ENCODE measurements around the gene PXT1. TPM values are rescaled to one million over a fixed set of nuclear protein-coding genes. Genes with fewer than 3 reads are reported as not detected.

The PXT1 gene
- polyA plus RNA-seq, 1 donor (not counting 4 experiments of a cell fraction or from before 2014, with no cell fraction given) = 0.08 TPM

DNA sequence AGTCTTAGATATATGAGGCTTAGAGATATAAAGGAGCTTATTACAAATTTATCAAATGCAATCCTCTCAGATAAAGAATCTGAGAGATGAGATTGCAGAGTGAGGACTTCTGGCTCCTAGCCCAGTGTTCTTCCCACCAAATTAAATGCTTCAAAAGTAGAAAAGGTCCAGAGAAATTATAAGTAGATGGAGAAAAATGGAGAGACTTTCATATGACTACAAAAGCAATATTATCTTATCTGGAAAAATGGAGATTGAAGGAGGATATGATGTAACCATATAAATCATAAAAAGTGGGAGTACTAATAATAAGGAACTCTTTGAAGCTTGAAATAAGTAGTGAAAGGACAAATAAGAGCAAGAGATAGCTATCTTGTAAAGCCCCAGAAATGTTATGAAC, 3.0 kb upstream of the PXT1 start:
- H3K27me3 ChIP-seq (ENCODE audit: control insufficient read depth, extremely low read depth, insufficient read depth, low read length) = no peaks in the 10 kb centered on the region
- peaks cover 48% of the 10 kb centered on the region for H3K79me2 ChIP-seq (ENCODE audit: control insufficient read depth, insufficient read depth, low read length)
- peaks cover 3% of the 10 kb centered on the region for H3K9me1 ChIP-seq (ENCODE audit: control insufficient read depth, extremely low read depth, insufficient read depth, low read length)
- H3K9me3 ChIP-seq (ENCODE audit: control insufficient read depth, low read depth, low read length) = no peaks in the 10 kb centered on the region
- no peak overlapping the region for H3K4me3 ChIP-seq (ENCODE audit: control insufficient read depth in 2 of 3, extremely low read depth in 1 of 3, insufficient read depth in 2 of 3, low read depth in 1 of 3, low read length in 3 of 3)
- H3K4me2 ChIP-seq (ENCODE audit: control insufficient read depth, extremely low read depth, insufficient read depth, low read depth, low read length) = no peak overlapping the region
- no peak overlapping the region for H3K27ac ChIP-seq (ENCODE audit: control insufficient read depth, insufficient read depth, low read length)
- DNase-seq (ENCODE audit: low read depth, low spot score) (no peak), FAIRE-seq (no peak)
- dilution Hi-C loops (cut with MboI; ENCODE audit: extremely low pct_ligation_motif_present, low sequenced_read_pairs) = no loop called here
- H4K20me1 ChIP-seq (ENCODE audit: control insufficient read depth, extremely low read depth, insufficient read depth, low read length) = no peaks in the 10 kb centered on the region
- no peak for TF ChIP-seq EZH2 (IDR thresholded peaks at IDR 0.05; ENCODE audit: low read length)
- TF ChIP-seq, protein P1, sequence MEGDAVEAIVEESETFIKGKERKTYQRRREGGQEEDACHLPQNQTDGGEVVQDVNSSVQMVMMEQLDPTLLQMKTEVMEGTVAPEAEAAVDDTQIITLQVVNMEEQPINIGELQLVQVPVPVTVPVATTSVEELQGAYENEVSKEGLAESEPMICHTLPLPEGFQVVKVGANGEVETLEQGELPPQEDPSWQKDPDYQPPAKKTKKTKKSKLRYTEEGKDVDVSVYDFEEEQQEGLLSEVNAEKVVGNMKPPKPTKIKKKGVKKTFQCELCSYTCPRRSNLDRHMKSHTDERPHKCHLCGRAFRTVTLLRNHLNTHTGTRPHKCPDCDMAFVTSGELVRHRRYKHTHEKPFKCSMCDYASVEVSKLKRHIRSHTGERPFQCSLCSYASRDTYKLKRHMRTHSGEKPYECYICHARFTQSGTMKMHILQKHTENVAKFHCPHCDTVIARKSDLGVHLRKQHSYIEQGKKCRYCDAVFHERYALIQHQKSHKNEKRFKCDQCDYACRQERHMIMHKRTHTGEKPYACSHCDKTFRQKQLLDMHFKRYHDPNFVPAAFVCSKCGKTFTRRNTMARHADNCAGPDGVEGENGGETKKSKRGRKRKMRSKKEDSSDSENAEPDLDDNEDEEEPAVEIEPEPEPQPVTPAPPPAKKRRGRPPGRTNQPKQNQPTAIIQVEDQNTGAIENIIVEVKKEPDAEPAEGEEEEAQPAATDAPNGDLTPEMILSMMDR (optimal IDR thresholded peaks at IDR 0.05 in 1 of 3, IDR thresholded peaks at IDR 0.05 in 1 of 3, conservative IDR thresholded peaks at IDR 0.05 in 1 of 3; ENCODE audit: extremely low read depth in 1 of 3, insufficient read depth in 2 of 3, low read length in 3 of 3) = no peak
- H2AFZ ChIP-seq (ENCODE audit: control insufficient read depth, low read length) = no peak overlapping the region
- H3K9ac ChIP-seq (ENCODE audit: control insufficient read depth, extremely low read depth, insufficient read depth, low read length) = no peak overlapping the region
- H3K4me1 ChIP-seq (ENCODE audit: control insufficient read depth, extremely low read depth, insufficient read depth, low read length) = peaks cover 32% of the 10 kb centered on the region
- peaks cover 0 to 2% of the 10 kb centered on the region in 2 experiments for H3K36me3 ChIP-seq (ENCODE audit: control insufficient read depth in 2 of 2, extremely low read depth in 1 of 2, insufficient read depth in 2 of 2, low read length in 2 of 2)

- peak overlapping the region; percentile 68 to 96 (median 96) for H3K4me3 ChIP-seq (ENCODE audit: control insufficient read depth in 2 of 3, extremely low read depth in 1 of 3, insufficient read depth in 2 of 3, low read depth in 1 of 3, low read length in 3 of 3)
- peak overlapping the region; percentile 93 for H3K9ac ChIP-seq (ENCODE audit: control insufficient read depth, extremely low read depth, insufficient read depth, low read length)
- H3K27me3 ChIP-seq (ENCODE audit: control insufficient read depth, extremely low read depth, insufficient read depth, low read length) = no peaks in the 10 kb centered on the region
- H3K9me3 ChIP-seq (ENCODE audit: control insufficient read depth, low read depth, low read length) = no peaks in the 10 kb centered on the region
- H2AFZ ChIP-seq (ENCODE audit: control insufficient read depth, low read length) = no peak overlapping the region
- DNase-seq (ENCODE audit: low read depth, low spot score) = no peak
- peak overlapping the region; percentile 99 for H3K4me2 ChIP-seq (ENCODE audit: control insufficient read depth, extremely low read depth, insufficient read depth, low read depth, low read length)
- H3K4me1 ChIP-seq (ENCODE audit: control insufficient read depth, extremely low read depth, insufficient read depth, low read length) = peaks cover 32% of the 10 kb centered on the region
- H3K36me3 ChIP-seq (ENCODE audit: control insufficient read depth in 2 of 2, extremely low read depth in 1 of 2, insufficient read depth in 2 of 2, low read length in 2 of 2) = peaks cover 0 to 2% of the 10 kb centered on the region in 2 experiments
- no peaks in the 10 kb centered on the region for H4K20me1 ChIP-seq (ENCODE audit: control insufficient read depth, extremely low read depth, insufficient read depth, low read length)
- peaks cover 3% of the 10 kb centered on the region for H3K9me1 ChIP-seq (ENCODE audit: control insufficient read depth, extremely low read depth, insufficient read depth, low read length)
- dilution Hi-C loops (cut with MboI; ENCODE audit: extremely low pct_ligation_motif_present, low sequenced_read_pairs) = no loop called here
- TF ChIP-seq, protein P1 (optimal IDR thresholded peaks at IDR 0.05 in 1 of 3, IDR thresholded peaks at IDR 0.05 in 1 of 3, conservative IDR thresholded peaks at IDR 0.05 in 1 of 3; ENCODE audit: extremely low read depth in 1 of 3, insufficient read depth in 2 of 3, low read length in 3 of 3) = no peak
- TF ChIP-seq EZH2 (IDR thresholded peaks at IDR 0.05; ENCODE audit: low read length) = no peak
- FAIRE-seq = peak; percentile 20
- H3K27ac ChIP-seq (ENCODE audit: control insufficient read depth, insufficient read depth, low read length) = peak overlapping the region; percentile 89
- H3K79me2 ChIP-seq (ENCODE audit: control insufficient read depth, insufficient read depth, low read length) = peaks cover 45% of the 10 kb centered on the region
Observed at GRCh38 chr6:36444470-36444869, 1.8 kb upstream of the PXT1 start.

Measured in keratinocyte (primary cell).